ENCODE measurements around the gene POLR2B. TPM values are rescaled to one million over a fixed set of nuclear protein-coding genes. Genes with fewer than 3 reads are reported as not detected.
A peak's percentile ranks its signal among the peaks of the same experiment; 100 is the strongest.

The POLR2B gene
- total RNA-seq, 1 experiment from 2014 or later = 101 TPM

DNA sequence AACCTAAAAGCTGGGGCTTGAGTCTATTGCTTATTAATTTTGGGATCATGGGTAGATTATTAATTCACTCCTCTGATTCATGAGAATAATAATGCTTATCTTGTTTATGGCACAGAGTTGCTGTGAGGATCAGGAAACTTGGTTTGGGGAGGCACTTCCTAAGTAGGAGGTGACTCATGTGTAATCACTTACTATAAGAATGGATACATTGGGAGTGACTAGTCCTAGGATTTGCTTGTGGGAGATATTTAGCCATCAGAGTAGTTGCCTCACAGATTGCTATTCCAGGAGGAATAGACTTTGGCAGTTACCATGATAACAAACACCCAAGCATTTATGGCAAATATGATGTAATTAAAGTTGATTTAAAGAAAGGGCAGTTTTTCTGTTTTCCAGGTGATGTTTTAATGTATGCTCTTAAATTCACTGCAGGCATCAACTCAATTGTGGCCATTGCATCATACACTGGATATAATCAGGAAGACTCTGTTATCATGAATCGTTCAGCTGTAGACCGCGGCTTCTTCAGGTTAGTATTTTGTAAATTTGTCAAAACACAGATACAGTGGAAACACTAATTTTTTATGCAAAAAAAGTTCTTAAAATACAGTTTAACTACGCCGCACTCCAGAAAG, 41.9 kb downstream of the POLR2B start:
- H3K9me3 Mint-ChIP-seq (ENCODE audit: unreplicated experiment) = no peaks in the 10 kb centered on the region
- no peaks in the 10 kb centered on the region for H3K27me3 Mint-ChIP-seq (ENCODE audit: insufficient read depth, unreplicated experiment)
- BruUV-seq (replicated peaks) = no TSS peak
- no peak overlapping the region for H3K4me3 Mint-ChIP-seq (ENCODE audit: unreplicated experiment)
- intact Hi-C loops (cut with micrococcal nuclease) = no loop called here
- peaks cover 37% of the 10 kb centered on the region for H3K4me1 Mint-ChIP-seq (ENCODE audit: insufficient read depth, unreplicated experiment)
- no peak overlapping the region for H3K27ac Mint-ChIP-seq (ENCODE audit: low read depth, unreplicated experiment)
- TF ChIP-seq, protein P1, sequence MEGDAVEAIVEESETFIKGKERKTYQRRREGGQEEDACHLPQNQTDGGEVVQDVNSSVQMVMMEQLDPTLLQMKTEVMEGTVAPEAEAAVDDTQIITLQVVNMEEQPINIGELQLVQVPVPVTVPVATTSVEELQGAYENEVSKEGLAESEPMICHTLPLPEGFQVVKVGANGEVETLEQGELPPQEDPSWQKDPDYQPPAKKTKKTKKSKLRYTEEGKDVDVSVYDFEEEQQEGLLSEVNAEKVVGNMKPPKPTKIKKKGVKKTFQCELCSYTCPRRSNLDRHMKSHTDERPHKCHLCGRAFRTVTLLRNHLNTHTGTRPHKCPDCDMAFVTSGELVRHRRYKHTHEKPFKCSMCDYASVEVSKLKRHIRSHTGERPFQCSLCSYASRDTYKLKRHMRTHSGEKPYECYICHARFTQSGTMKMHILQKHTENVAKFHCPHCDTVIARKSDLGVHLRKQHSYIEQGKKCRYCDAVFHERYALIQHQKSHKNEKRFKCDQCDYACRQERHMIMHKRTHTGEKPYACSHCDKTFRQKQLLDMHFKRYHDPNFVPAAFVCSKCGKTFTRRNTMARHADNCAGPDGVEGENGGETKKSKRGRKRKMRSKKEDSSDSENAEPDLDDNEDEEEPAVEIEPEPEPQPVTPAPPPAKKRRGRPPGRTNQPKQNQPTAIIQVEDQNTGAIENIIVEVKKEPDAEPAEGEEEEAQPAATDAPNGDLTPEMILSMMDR (IDR thresholded peaks at IDR 0.05; ENCODE audit: unreplicated experiment) = no peak
- peak; percentile 80 for DNase-seq (ENCODE audit: unreplicated experiment)
- H3K36me3 Mint-ChIP-seq (ENCODE audit: insufficient read depth, unreplicated experiment) = peaks cover 100% of the 10 kb centered on the region
- ChIA-PET POLR2A (interaction anchor here (1.0 kb wide), 1 partner anchor 40 kb away, joined by 3 read pairs; no protein-coding TSS in a partner anchor), CTCF (no interaction called here)

DNA sequence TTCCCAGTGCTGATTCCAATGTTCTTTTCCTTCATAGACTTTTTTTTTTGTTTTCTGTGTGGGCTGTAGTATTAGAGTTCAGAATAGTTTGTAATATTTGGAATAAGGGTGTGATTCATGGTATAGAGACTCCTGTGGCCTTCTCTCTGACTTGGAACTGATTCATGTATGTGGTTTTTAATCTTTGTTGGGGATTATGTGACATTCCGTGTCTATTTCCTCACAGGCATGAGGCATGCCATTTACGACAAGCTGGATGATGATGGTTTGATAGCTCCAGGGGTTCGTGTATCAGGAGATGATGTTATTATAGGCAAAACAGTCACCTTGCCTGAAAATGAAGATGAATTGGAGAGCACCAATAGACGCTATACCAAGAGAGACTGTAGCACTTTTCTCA, 44.4 kb downstream of the POLR2B start:
- BruUV-seq (replicated peaks) = no TSS peak
- peaks cover 36% of the 10 kb centered on the region for H3K4me1 Mint-ChIP-seq (ENCODE audit: insufficient read depth, unreplicated experiment)
- ChIA-PET POLR2A (interaction anchor here (0.9 to 1.6 kb wide), 4 partner anchors 8 to 58 kb away, joined by 4 to 5 read pairs (median 5); partner anchors contain the start of gene NOA1), CTCF (interaction anchor here (0.9 to 3.3 kb wide), 3 partner anchors 11 to 140 kb away, joined by 3 to 18 read pairs (median 4); no protein-coding TSS in a partner anchor)
- peak; percentile 80 for DNase-seq (ENCODE audit: unreplicated experiment)
- no peaks in the 10 kb centered on the region for H3K9me3 Mint-ChIP-seq (ENCODE audit: unreplicated experiment)
- no peaks in the 10 kb centered on the region for H3K27me3 Mint-ChIP-seq (ENCODE audit: insufficient read depth, unreplicated experiment)
- H3K27ac Mint-ChIP-seq (ENCODE audit: low read depth, unreplicated experiment) = peak overlapping the region; percentile 33
- no peak overlapping the region for H3K4me3 Mint-ChIP-seq (ENCODE audit: unreplicated experiment)
- intact Hi-C loops (cut with micrococcal nuclease) = no loop called here
- TF ChIP-seq, protein P1 (IDR thresholded peaks at IDR 0.05; ENCODE audit: unreplicated experiment) = no peak
- peaks cover 99% of the 10 kb centered on the region for H3K36me3 Mint-ChIP-seq (ENCODE audit: insufficient read depth, unreplicated experiment)

- H3K9me3 Mint-ChIP-seq (ENCODE audit: unreplicated experiment) = no peaks in the 10 kb centered on the region
Observed at GRCh38 chr4:57034520-57034919, 55.8 kb downstream of the POLR2B start.

More at GRCh38 chr4:57034520-57034919, 55.8 kb downstream of the POLR2B start:
- intact Hi-C loops (cut with micrococcal nuclease) = loop anchor here (10.0 kb wide), 1 partner anchor 80 kb away; the partner anchor contains the start of gene IGFBP7
- no peak overlapping the region for H3K27ac Mint-ChIP-seq (ENCODE audit: low read depth, unreplicated experiment)
- peaks cover 43% of the 10 kb centered on the region for H3K36me3 Mint-ChIP-seq (ENCODE audit: insufficient read depth, unreplicated experiment)
- no peaks in the 10 kb centered on the region for H3K27me3 Mint-ChIP-seq (ENCODE audit: insufficient read depth, unreplicated experiment)
- BruUV-seq (replicated peaks) = no TSS peak
- H3K4me1 Mint-ChIP-seq (ENCODE audit: insufficient read depth, unreplicated experiment) = peaks cover 12% of the 10 kb centered on the region
- POLR2A ChIA-PET = interaction anchor here (0.6 to 1.4 kb wide), 6 partner anchors 14 to 122 kb away, joined by 3 to 6 read pairs (median 4); partner anchors contain the start of gene POLR2B
- TF ChIP-seq, protein P1 (IDR thresholded peaks at IDR 0.05; ENCODE audit: unreplicated experiment) = no peak
- CTCF ChIA-PET = interaction anchor here (0.8 to 9.8 kb wide), 3 partner anchors 11 to 130 kb away, joined by 3 to 213 read pairs (median 3); no protein-coding TSS in a partner anchor
- DNase-seq (ENCODE audit: unreplicated experiment) = no peak
- H3K4me3 Mint-ChIP-seq (ENCODE audit: unreplicated experiment) = no peak overlapping the region

Data from MCF 10A (cell line).